Activated T-helper 1 cell treated with anti-CD3 and anti-CD28 coated beads, Interleukin-2, amount 50 U/mL, for 16 hours (primary cell): ENCODE data around the gene MTHFD2L.
"Not testable (repeated sequence)": the region's sequence is repeated elsewhere in the genome, so short reads cannot be mapped to it uniquely, and the experiment has no call there.

ENCODE experiments used
- DNase-seq, 2 donors: peaks; one replicate each; pipeline ENCODE4 v3.0.0-alpha.2; 2020; ENCODE audit warnings: low read depth in 1 of 2, low spot score in 1 of 2

Gene MTHFD2L

GRCh38 chr4:74181219-74181618 is 23.3 kb downstream of the MTHFD2L start:
- DNase-seq = no peak

GRCh38 chr4:74188912-74189311 is 31.0 kb downstream of the MTHFD2L start:
- no peak for DNase-seq

GRCh38 chr4:74189331-74190043 is 31.6 kb downstream of the MTHFD2L start:
- no peak for DNase-seq

- DNase-seq = no peak
Measured at GRCh38 chr4:74190332-74190731, 32.4 kb downstream of the MTHFD2L start.

- DNase-seq = no peak
Measured at GRCh38 chr4:74190919-74191397, 33.0 kb downstream of the MTHFD2L start.

GRCh38 chr4:74197080-74197479 is 39.2 kb downstream of the MTHFD2L start:
- DNase-seq = no peak

- DNase-seq = no peak
Measured at GRCh38 chr4:74202062-74202586, 44.2 kb downstream of the MTHFD2L start.

- DNase-seq = no peak
Measured at GRCh38 chr4:74203467-74203866, 45.5 kb downstream of the MTHFD2L start.

- DNase-seq = no peak
Measured at GRCh38 chr4:74205046-74205445, 47.1 kb downstream of the MTHFD2L start.

GRCh38 chr4:74205559-74205958 is 47.6 kb downstream of the MTHFD2L start:
- no peak for DNase-seq

GRCh38 chr4:74206088-74206825 is 48.3 kb downstream of the MTHFD2L start:
- DNase-seq = no peak

GRCh38 chr4:74214457-74215159 is 56.7 kb downstream of the MTHFD2L start:
- DNase-seq = not testable (repeated sequence)

- not testable (repeated sequence) for DNase-seq
Measured at GRCh38 chr4:74215236-74215635, 57.3 kb downstream of the MTHFD2L start.

- DNase-seq = no peak
Measured at GRCh38 chr4:74217365-74217764, 59.4 kb downstream of the MTHFD2L start.

GRCh38 chr4:74218201-74218600 is 60.3 kb downstream of the MTHFD2L start:
- no peak for DNase-seq

GRCh38 chr4:74219240-74219639 is 61.3 kb downstream of the MTHFD2L start:
- DNase-seq = no peak

GRCh38 chr4:74223098-74223497 is 65.2 kb downstream of the MTHFD2L start:
- DNase-seq = no peak

- no peak for DNase-seq
Measured at GRCh38 chr4:74223801-74224200, 65.9 kb downstream of the MTHFD2L start.

- peak; percentile 41 to 43 for DNase-seq
Measured at GRCh38 chr4:74228691-74229640, 71.0 kb downstream of the MTHFD2L start.

GRCh38 chr4:74230902-74231499 is 73.1 kb downstream of the MTHFD2L start:
- DNase-seq = no peak
